ENCODE data around the gene MOXD1. TPM values are rescaled to one million over a fixed set of nuclear protein-coding genes. Genes with fewer than 3 reads are reported as not detected.
"Not testable (repeated sequence)": the region's sequence is repeated elsewhere in the genome, so short reads cannot be mapped to it uniquely, and the experiment has no call there.

Gene MOXD1
- total and polyA plus RNA-seq, 12 donors = 0.80 to 4.9 (median 1.9) TPM

- no peak for ATAC-seq
- intact Hi-C loops (cut with DNase I) = no loop called here
These were observed 81.3 kb downstream of the MOXD1 start for GRCh38 chr6:132320007-132320406.

GRCh38 chr6:132316970-132317369, 84.3 kb downstream of the MOXD1 start:
- TF ChIP-seq CTCF (IDR thresholded peaks at IDR 0.05) = no peak
- Histone ChIP-seq H3K4me1 (peaks cover 0 to 3% (median 0%) of the 10 kb centered on the region in 9 donors), H3K9me3 (peaks cover 0 to 40% (median 18%) of the 10 kb centered on the region in 11 donors), H3K36me3 (peaks cover 0 to 5% (median 0%) of the 10 kb centered on the region in 9 donors), H3K27ac (no peak overlapping the region), H3K4me3 (no peak overlapping the region), H3K27me3 (no peaks in the 10 kb centered on the region)
- DNase-seq (no peak), ATAC-seq (no peak)
- intact Hi-C loops (cut with DNase I) = no loop called here
- WGBS, 2 donors = 95 to 96% methylated on average over 1 of the region's 1 CpG

More at GRCh38 chr6:132320007-132320406, 81.3 kb downstream of the MOXD1 start:
- Histone ChIP-seq H3K9me3 (peaks cover 0 to 40% (median 18%) of the 10 kb centered on the region in 11 donors), H3K4me3 (no peak overlapping the region), H3K36me3 (peaks cover 0 to 5% (median 0%) of the 10 kb centered on the region in 9 donors), H3K27me3 (no peaks in the 10 kb centered on the region), H3K27ac (no peak overlapping the region), H3K4me1 (peaks cover 0 to 3% (median 0%) of the 10 kb centered on the region in 9 donors)
- no peak for DNase-seq
- no peak for TF ChIP-seq CTCF (IDR thresholded peaks at IDR 0.05)

- no peak for DNase-seq
- no peak overlapping the region for H3K4me3 ChIP-seq
- peaks cover 0 to 5% (median 0%) of the 10 kb centered on the region in 9 donors for H3K36me3 ChIP-seq
- H3K4me1 ChIP-seq = no peaks in the 10 kb centered on the region
- H3K9me3 ChIP-seq = peaks cover 0 to 52% (median 25%) of the 10 kb centered on the region in 11 donors
- WGBS, 2 donors = 28 to 33% methylated on average over 3 of the region's 3 CpGs
- ATAC-seq = no peak
- H3K27ac ChIP-seq = no peak overlapping the region
- H3K27me3 ChIP-seq = no peaks in the 10 kb centered on the region
- intact Hi-C loops (cut with DNase I) = no loop called here
- no peak for TF ChIP-seq CTCF (IDR thresholded peaks at IDR 0.05)
These were observed 86.8 kb downstream of the MOXD1 start for GRCh38 chr6:132314432-132314831.

GRCh38 chr6:132310921-132311320, 90.4 kb downstream of the MOXD1 start:
- ATAC-seq (no peak), DNase-seq (no peak)
- WGBS, 2 donors = 62 to 66% methylated on average over 2 of the region's 2 CpGs
- H3K27me3 ChIP-seq = no peaks in the 10 kb centered on the region
- intact Hi-C loops (cut with DNase I) = no loop called here
- no peak for TF ChIP-seq CTCF (IDR thresholded peaks at IDR 0.05)
- H3K9me3 ChIP-seq = peaks cover 0 to 49% (median 17%) of the 10 kb centered on the region in 11 donors
- no peak overlapping the region for H3K4me3 ChIP-seq
- H3K36me3 ChIP-seq = no peaks in the 10 kb centered on the region
- no peak overlapping the region for H3K27ac ChIP-seq
- no peaks in the 10 kb centered on the region for H3K4me1 ChIP-seq

GRCh38 chr6:132310151-132310550, 91.1 kb downstream of the MOXD1 start:
- H3K9me3 ChIP-seq = peaks cover 0 to 48% (median 15%) of the 10 kb centered on the region in 11 donors
- WGBS, 2 donors = 94 to 95% methylated on average over 4 of the region's 4 CpGs

More at GRCh38 chr6:132310151-132310550, 91.1 kb downstream of the MOXD1 start:
- intact Hi-C loops (cut with DNase I); H3K4me3 ChIP-seq; H3K36me3 ChIP-seq; H3K27me3 ChIP-seq; ATAC-seq; H3K27ac ChIP-seq; H3K4me1 ChIP-seq; DNase-seq: not testable (repeated sequence)
